Gastrocnemius medialis (tissue), 4 donors: ENCODE measurements around the gene YAE1.

Experiments
- POLR2A ChIP-seq, 2 donors: fragments of 450-650 bp; IDR thresholded peaks; one replicate each; pipeline ENCODE4 v1.6.1; 2017; ENCODE audit warnings: antibody characterized with exemption in 2 of 2, mild to moderate bottlenecking in 2 of 2, moderate library complexity in 2 of 2
- TF ChIP-seq, protein P1 (sequence below), 5 experiments: fragments of 450-650 bp in 3 of 5; fragments of 200-600 bp in 2 of 5; sonication (generic) in 2 of 5; IDR thresholded peaks in 4 of 5; conservative IDR thresholded peaks in 1 of 5; 1 replicate in 4 of 5; 2 replicates in 1 of 5; pipeline ENCODE4 v1.5.1; 2016 to 2019; ENCODE audit warnings: antibody characterized with exemption in 5 of 5, mild to moderate bottlenecking in 3 of 5, moderate library complexity in 3 of 5

DNA sequence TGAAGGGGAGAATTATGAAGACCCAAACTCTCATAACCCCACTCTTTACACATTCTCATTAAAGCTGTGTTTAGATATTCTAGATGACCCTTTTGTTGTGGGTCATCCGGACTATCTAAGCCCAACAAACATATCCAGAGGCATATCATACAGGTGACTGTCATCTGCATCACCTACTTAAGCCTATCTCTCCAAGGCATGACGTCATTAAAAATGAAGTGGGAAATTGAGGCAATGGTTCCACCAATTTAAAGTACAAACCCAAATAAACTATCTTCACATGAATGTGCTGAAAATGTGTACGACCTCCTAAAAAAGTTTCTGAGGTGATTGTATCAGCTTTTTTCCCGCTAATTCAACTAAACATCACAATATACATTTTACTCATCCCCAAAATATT is 52.7 kb downstream of the YAE1 start:
- TF ChIP-seq POLR2A (IDR thresholded peaks at IDR 0.05): no peak
- TF ChIP-seq, protein P1, sequence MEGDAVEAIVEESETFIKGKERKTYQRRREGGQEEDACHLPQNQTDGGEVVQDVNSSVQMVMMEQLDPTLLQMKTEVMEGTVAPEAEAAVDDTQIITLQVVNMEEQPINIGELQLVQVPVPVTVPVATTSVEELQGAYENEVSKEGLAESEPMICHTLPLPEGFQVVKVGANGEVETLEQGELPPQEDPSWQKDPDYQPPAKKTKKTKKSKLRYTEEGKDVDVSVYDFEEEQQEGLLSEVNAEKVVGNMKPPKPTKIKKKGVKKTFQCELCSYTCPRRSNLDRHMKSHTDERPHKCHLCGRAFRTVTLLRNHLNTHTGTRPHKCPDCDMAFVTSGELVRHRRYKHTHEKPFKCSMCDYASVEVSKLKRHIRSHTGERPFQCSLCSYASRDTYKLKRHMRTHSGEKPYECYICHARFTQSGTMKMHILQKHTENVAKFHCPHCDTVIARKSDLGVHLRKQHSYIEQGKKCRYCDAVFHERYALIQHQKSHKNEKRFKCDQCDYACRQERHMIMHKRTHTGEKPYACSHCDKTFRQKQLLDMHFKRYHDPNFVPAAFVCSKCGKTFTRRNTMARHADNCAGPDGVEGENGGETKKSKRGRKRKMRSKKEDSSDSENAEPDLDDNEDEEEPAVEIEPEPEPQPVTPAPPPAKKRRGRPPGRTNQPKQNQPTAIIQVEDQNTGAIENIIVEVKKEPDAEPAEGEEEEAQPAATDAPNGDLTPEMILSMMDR (IDR thresholded peaks at IDR 0.05 in 4 of 5, conservative IDR thresholded peaks at IDR 0.05 in 1 of 5): no peak
